ENCODE measurements around the gene SYPL2.

DNA sequence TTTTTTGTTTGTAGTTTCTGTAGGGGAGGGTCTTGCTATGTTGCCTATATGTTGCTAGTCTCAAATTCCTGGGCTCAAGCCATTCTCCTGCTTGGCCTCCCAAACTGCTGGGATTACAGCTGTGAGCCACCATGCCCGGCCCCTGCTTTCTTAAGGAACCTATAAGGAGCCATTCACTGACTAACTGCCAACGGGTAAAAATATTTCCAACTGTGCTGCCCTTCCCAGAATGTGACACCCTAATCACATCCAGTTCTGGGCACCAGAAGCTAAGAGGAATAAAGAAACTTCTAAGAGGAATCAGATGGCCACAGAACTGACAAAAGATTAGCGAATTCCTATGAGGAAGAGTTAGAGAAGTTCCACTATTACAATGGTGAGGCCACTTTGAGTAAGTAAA, 6.4 kb downstream of the SYPL2 start:
- TF ChIP-seq, protein P1, sequence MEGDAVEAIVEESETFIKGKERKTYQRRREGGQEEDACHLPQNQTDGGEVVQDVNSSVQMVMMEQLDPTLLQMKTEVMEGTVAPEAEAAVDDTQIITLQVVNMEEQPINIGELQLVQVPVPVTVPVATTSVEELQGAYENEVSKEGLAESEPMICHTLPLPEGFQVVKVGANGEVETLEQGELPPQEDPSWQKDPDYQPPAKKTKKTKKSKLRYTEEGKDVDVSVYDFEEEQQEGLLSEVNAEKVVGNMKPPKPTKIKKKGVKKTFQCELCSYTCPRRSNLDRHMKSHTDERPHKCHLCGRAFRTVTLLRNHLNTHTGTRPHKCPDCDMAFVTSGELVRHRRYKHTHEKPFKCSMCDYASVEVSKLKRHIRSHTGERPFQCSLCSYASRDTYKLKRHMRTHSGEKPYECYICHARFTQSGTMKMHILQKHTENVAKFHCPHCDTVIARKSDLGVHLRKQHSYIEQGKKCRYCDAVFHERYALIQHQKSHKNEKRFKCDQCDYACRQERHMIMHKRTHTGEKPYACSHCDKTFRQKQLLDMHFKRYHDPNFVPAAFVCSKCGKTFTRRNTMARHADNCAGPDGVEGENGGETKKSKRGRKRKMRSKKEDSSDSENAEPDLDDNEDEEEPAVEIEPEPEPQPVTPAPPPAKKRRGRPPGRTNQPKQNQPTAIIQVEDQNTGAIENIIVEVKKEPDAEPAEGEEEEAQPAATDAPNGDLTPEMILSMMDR (IDR thresholded peaks at IDR 0.05; ENCODE audit: low read depth, low read length): no peak
- TF ChIP-seq POLR2A (IDR thresholded peaks at IDR 0.05; ENCODE audit: extremely low read depth, insufficient read length): no peak
- no peak for TF ChIP-seq MYC (IDR thresholded peaks at IDR 0.05; ENCODE audit: low read depth, low read length)
- TF ChIP-seq, protein P2, sequence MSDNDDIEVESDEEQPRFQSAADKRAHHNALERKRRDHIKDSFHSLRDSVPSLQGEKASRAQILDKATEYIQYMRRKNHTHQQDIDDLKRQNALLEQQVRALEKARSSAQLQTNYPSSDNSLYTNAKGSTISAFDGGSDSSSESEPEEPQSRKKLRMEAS (IDR thresholded peaks at IDR 0.05; ENCODE audit: low read depth, low read length): no peak
